Spleen (tissue), 11 donors: ENCODE results near the gene MRPL18. TPM values are rescaled to one million over a fixed set of nuclear protein-coding genes. Genes with fewer than 3 reads are reported as not detected.

Experiments
- DNase-seq: peaks from one replicate; pipeline ENCODE4 v3.0.0-alpha.2; 2020
- H3K27ac ChIP-seq, 8 donors: fragments of 200-600 bp; sonication (generic) in 7 of 8; 1 replicate in 4 of 8; 2 replicates in 4 of 8; pipeline versions ENCODE4 v1.5.0 to v1.8.0; 2016 to 2021; ENCODE audit warnings: inconsistent platforms in 4 of 8, mild to moderate bottlenecking in 4 of 8, moderate library complexity in 1 of 8
- H3K27me3 ChIP-seq, 7 donors: fragments of 200-600 bp; sonication (generic) in 6 of 7; replicated peaks in 1 of 7; 1 replicate in 4 of 7; 2 replicates in 3 of 7; pipeline versions ENCODE4 v1.5.0 to v1.8.0; 2016 to 2021; ENCODE audit warnings: inconsistent platforms in 3 of 7, mild to moderate bottlenecking in 1 of 7
- H3K36me3 ChIP-seq, 6 donors: fragments of 200-600 bp; sonication (generic) in 5 of 6; 1 replicate in 4 of 6; 2 replicates in 2 of 6; pipeline versions ENCODE4 v1.5.0 to v1.8.0; 2016 to 2021; ENCODE audit warnings: inconsistent platforms in 2 of 6
- H3K4me1 ChIP-seq, 6 donors: fragments of 200-600 bp; sonication (generic) in 5 of 6; 1 replicate in 3 of 6; 2 replicates in 3 of 6; pipeline versions ENCODE4 v1.5.0 to v1.8.0; 2016 to 2021; ENCODE audit warnings: inconsistent platforms in 3 of 6
- H3K4me3 ChIP-seq, 8 donors: fragments of 200-600 bp; sonication (generic) in 7 of 8; 1 replicate in 4 of 8; 2 replicates in 4 of 8; pipeline versions ENCODE4 v1.5.0 to v1.8.0; 2016 to 2021; ENCODE audit warnings: inconsistent platforms in 4 of 8, mild to moderate bottlenecking in 4 of 8, moderate library complexity in 2 of 8
- H3K9me3 ChIP-seq, 8 donors: fragments of 200-600 bp; sonication (generic) in 7 of 8; 1 replicate in 4 of 8; 2 replicates in 4 of 8; pipeline versions ENCODE4 v1.5.0 to v1.8.0; 2016 to 2021; ENCODE audit warnings: inconsistent platforms in 4 of 8
- POLR2A ChIP-seq, 3 donors: fragments of 450-650 bp; IDR thresholded peaks; one replicate each; pipeline ENCODE4 v1.5.1; 2017; ENCODE audit warnings: antibody characterized with exemption in 3 of 3, mild to moderate bottlenecking in 1 of 3
- POLR2AphosphoS5 ChIP-seq, 3 donors: sonication (generic); formaldehyde crosslinking; IDR thresholded peaks; one replicate each; pipeline ENCODE4 v1.5.1; 2017; ENCODE audit warnings: antibody characterized with exemption in 3 of 3
- WGBS, 5 donors: extraction: QIAGEN DNeasy Blood & Tissue Kit in 3 of 5; methylation state at CpG; one replicate each; pipeline versions ENCODE4 v1.1.5 to v1.1.7; 2013 to 2018; 5-methylcytosine and 5-hydroxymethylcytosine counted together
- intact Hi-C: fragments of 100-400 bp; cut with DNase I; formaldehyde crosslinking; loops from one replicate; pipeline ENCODE4 v1.15.0; 2023; ENCODE audit warnings: low total_unique reads
- polyA plus RNA-seq, 3 donors: library from polyadenylated mRNA; stranded (reverse); fragments of 200-250 nt; gene quantifications; one replicate each; pipeline ENCODE4 v1.2.1, GENCODE V29; 2013
- total RNA-seq, 7 donors: library from RNA; depleted of rRNA in 3 of 7; stranded (reverse); fragments of >200 nt in 3 of 7; fragmentation: NEBNext Ultra II Directional in 4 of 7; extraction: Animal tissue kit (Norgen Biotek cat#: 25700) in 4 of 7; gene quantifications; one replicate each; pipeline versions ENCODE4 v1.1.0 to v1.2.1, GENCODE V29; 2016 to 2021
- TF ChIP-seq, protein P1 (sequence below), 11 experiments: fragments of 200-600 bp in 7 of 11; fragments of 450-650 bp in 4 of 11; sonication (generic) in 4 of 11; IDR thresholded peaks in 8 of 11; conservative IDR thresholded peaks in 3 of 11; 1 replicate in 7 of 11; 2 replicates in 4 of 11; pipeline versions ENCODE4 v1.4.0 to v1.8.0; 2016 to 2021; ENCODE audit warnings: antibody characterized with exemption in 11 of 11, inconsistent platforms in 4 of 11, mild to moderate bottlenecking in 1 of 11
- donor health status: healthy with polysubstance abuse.
- donor health status: DM: no; HTN: no; CAD: no; lungs with moderate emphysema.
- donor health status: DM: no; HTN: no; CAD: no.
- donor health status: Bipolar disorder and iron deficiency.
- donor health status: healthy.
- donor health status: DM: no; HTN: no; CAD: no.
- donor health status: DM: yes; HTN: yes; CAD: no.

Gene MRPL18
- total and polyA plus RNA-seq, 10 donors: 29.6 to 76.7 (median 44.6) TPM

DNA sequence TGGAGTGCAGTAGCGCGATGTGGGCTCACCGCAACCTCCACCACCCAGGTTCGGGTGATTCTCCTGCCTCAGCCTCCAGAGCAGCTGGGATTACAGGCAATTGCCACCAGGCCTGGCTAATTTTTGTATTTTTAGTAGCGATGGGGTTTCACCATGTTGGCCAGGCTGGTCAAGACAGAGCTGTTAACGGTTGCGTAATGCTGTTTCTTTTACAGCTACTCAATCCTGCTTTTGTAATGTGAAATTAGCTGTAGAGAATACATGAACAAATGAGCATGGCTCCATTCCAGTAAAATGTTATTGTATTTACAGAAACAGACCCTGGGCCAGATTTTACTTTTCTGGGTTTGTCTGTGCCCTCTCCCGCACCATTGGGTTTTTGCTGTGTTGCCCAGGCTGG is 11.7 kb downstream of the MRPL18 start:
- TF ChIP-seq POLR2A (IDR thresholded peaks at IDR 0.05) (no peak), POLR2AphosphoS5 (IDR thresholded peaks at IDR 0.05) (no peak)
- TF ChIP-seq, protein P1, sequence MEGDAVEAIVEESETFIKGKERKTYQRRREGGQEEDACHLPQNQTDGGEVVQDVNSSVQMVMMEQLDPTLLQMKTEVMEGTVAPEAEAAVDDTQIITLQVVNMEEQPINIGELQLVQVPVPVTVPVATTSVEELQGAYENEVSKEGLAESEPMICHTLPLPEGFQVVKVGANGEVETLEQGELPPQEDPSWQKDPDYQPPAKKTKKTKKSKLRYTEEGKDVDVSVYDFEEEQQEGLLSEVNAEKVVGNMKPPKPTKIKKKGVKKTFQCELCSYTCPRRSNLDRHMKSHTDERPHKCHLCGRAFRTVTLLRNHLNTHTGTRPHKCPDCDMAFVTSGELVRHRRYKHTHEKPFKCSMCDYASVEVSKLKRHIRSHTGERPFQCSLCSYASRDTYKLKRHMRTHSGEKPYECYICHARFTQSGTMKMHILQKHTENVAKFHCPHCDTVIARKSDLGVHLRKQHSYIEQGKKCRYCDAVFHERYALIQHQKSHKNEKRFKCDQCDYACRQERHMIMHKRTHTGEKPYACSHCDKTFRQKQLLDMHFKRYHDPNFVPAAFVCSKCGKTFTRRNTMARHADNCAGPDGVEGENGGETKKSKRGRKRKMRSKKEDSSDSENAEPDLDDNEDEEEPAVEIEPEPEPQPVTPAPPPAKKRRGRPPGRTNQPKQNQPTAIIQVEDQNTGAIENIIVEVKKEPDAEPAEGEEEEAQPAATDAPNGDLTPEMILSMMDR (IDR thresholded peaks at IDR 0.05 in 8 of 11, conservative IDR thresholded peaks at IDR 0.05 in 3 of 11): no peak
- H3K4me3 ChIP-seq: no peak overlapping the region
- peak; percentile 21 for DNase-seq
- H3K27me3 ChIP-seq: no peaks in the 10 kb centered on the region
- 74 to 96% (median 84%) methylated on average over 8 of the region's 8 CpGs for WGBS, 5 donors
- peaks cover 0 to 19% (median 0%) of the 10 kb centered on the region in 6 donors for H3K4me1 ChIP-seq
- peaks cover 0 to 41% (median 31%) of the 10 kb centered on the region in 6 donors for H3K36me3 ChIP-seq
- peak overlapping the region in 1 of 8 donors; percentile 33 for H3K27ac ChIP-seq
- intact Hi-C loops: no loop called here
- no peaks in the 10 kb centered on the region for H3K9me3 ChIP-seq

DNA sequence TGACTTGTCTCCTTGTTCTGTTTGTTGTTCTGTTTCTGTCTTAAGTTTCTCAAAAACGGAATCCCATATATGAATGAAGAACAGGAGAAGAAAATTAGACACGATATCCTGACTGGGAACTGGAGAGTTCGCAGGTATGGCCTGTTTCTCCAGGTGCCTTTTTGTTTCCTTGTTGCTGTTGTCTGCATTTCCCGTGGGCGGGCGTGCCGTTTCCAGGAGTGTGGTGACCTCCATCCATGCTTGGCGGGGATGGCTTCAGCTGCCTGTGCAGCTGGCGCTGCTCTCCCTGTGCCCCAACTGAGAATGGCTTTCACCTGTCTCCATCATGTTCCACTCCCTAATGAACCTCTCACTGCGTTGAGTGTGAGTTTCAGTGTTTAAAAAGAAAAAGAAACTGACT is 14.2 kb downstream of the MRPL18 start:
- no peak overlapping the region for H3K27ac ChIP-seq
- 89 to 94% (median 90%) methylated on average over 10 of the region's 10 CpGs for WGBS, 5 donors
- intact Hi-C loops: no loop called here

DNA sequence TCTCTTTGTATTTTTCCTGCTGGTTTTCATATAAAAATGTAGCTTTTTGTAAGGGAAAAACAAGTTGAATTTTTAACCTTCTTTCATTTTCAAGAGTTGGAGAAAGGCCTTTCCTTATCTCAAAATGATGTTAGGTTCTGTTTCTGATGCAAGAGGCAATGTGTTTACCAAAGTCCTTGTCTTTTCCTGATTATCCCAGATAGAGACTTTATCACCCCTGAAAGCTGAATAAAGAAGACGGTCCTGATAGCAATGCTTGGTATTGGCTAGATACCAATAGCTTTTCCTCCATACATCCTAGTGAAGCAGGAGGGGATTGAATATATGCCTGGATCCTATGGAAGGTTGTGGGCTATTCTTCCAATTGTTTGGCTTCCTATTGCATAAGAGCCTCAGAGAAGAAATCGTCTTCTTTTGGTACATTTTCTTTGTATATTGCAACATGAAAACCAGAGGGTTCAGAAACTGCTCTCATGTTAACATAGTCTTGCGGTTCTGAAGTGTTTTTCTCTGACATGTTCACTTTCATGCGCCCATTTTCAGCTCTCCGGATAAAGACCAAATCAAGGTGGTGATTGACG is 15.3 kb downstream of the MRPL18 start:
- H3K36me3 ChIP-seq: peaks cover 0 to 5% (median 0%) of the 10 kb centered on the region in 6 donors
- intact Hi-C loops: no loop called here
- DNase-seq: no peak
- H3K27ac ChIP-seq: no peak overlapping the region
- H3K4me3 ChIP-seq: no peak overlapping the region
- TF ChIP-seq, protein P1 (IDR thresholded peaks at IDR 0.05 in 8 of 11, conservative IDR thresholded peaks at IDR 0.05 in 3 of 11): no peak
- TF ChIP-seq POLR2AphosphoS5 (IDR thresholded peaks at IDR 0.05) (no peak), POLR2A (IDR thresholded peaks at IDR 0.05) (no peak)
- 72 to 94% (median 85%) methylated on average over 6 of the region's 6 CpGs for WGBS, 5 donors
- peaks cover 0 to 8% (median 0%) of the 10 kb centered on the region in 6 donors for H3K4me1 ChIP-seq
- no peaks in the 10 kb centered on the region for H3K9me3 ChIP-seq
- no peaks in the 10 kb centered on the region for H3K27me3 ChIP-seq

More for the DNA sequence above, 14.2 kb downstream of the MRPL18 start:
- Histone ChIP-seq H3K36me3 (peaks cover 0 to 15% (median 7%) of the 10 kb centered on the region in 6 donors), H3K4me3 (no peak overlapping the region), H3K27me3 (no peaks in the 10 kb centered on the region), H3K9me3 (no peaks in the 10 kb centered on the region), H3K4me1 (peaks cover 0 to 8% (median 0%) of the 10 kb centered on the region in 6 donors)
- peak; percentile 44 for DNase-seq
- TF ChIP-seq, protein P1 (IDR thresholded peaks at IDR 0.05 in 8 of 11, conservative IDR thresholded peaks at IDR 0.05 in 3 of 11): no peak
- no peak for TF ChIP-seq POLR2AphosphoS5 (IDR thresholded peaks at IDR 0.05)
- no peak for TF ChIP-seq POLR2A (IDR thresholded peaks at IDR 0.05)

DNA sequence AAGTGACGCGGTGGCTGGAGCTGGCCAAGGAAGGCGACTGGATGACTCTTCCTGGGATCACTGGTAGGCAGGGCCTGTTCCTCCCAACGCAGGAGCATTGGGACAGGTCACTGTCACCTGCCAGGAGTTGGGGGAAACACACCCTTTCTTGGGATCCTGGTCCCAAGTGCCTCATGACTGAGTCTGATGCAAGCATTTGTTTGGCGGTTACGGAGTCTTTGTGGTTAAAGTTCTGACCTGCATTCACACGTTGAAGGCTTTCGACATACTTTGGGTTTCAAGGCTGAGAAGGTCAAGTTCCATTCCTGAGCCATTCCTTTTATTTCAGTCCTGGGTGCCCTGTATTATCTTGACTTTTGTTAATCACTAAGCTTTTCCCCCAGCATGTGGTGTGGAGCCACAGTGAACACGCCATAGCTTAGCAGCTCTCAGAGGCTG is 15.8 kb downstream of the MRPL18 start:
- H3K4me1 ChIP-seq: peaks cover 0 to 8% (median 0%) of the 10 kb centered on the region in 6 donors

More for the DNA sequence above, 15.8 kb downstream of the MRPL18 start:
- no peak overlapping the region for H3K27ac ChIP-seq
- no peaks in the 10 kb centered on the region for H3K9me3 ChIP-seq
- DNase-seq: peak; percentile 35
- 73 to 88% (median 80%) methylated on average over 9 of the region's 9 CpGs for WGBS, 5 donors
- TF ChIP-seq, protein P1 (IDR thresholded peaks at IDR 0.05 in 8 of 11, conservative IDR thresholded peaks at IDR 0.05 in 3 of 11): no peak
- TF ChIP-seq POLR2AphosphoS5 (IDR thresholded peaks at IDR 0.05): no peak
- no peak for TF ChIP-seq POLR2A (IDR thresholded peaks at IDR 0.05)
- peaks cover 0 to 5% (median 0%) of the 10 kb centered on the region in 6 donors for H3K36me3 ChIP-seq
- no peak overlapping the region for H3K4me3 ChIP-seq
- intact Hi-C loops: no loop called here
- no peaks in the 10 kb centered on the region for H3K27me3 ChIP-seq
